HPDE6-E6E7 (cell line): ENCODE data around the gene MACROD2.

Source experiments
- DNase-seq: peaks from one replicate; pipeline ENCODE4 v3.0.0; 2011; ENCODE audit warnings: missing footprints; ENCODE audit errors: extremely low spot score

The MACROD2 gene

DNA sequence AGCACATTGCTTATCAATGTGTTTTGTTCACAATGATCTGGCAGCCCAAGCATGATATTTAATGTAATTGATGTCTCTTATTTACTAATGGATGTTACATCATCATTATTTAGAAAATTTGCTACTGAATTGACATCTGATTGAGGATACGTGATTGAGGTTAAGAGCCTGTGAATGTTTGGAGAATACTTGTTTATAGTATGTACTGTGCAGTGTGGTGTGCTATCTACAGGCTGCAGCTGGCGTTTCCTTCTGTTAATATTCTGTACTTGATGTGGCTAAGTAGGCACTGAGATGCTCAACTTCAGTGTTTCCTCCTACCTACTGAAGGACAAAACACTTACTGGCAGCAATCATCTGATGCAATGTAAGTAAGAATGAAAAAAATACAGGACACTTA is 1051.7 kb downstream of the MACROD2 start:
- no peak for DNase-seq

DNA sequence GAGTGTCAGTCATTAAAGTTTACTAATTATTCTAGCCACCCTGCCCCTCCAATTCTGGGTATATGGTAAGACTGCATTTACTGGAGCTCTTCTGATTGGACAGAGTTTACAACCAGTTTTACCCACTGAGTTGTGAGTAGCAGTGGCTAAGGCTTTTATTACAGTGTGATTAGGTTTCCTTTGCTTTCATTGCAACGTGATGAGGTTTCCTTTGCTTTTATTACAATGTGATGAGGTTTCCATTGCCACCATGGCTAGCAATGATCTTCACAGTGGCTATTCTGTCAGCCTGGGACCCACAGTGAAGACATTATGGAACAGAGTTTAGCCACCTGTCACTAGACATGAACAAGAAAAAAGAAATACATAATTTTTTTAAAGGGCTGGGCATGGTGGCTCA is 1052.3 kb downstream of the MACROD2 start:
- DNase-seq, result no peak

DNA sequence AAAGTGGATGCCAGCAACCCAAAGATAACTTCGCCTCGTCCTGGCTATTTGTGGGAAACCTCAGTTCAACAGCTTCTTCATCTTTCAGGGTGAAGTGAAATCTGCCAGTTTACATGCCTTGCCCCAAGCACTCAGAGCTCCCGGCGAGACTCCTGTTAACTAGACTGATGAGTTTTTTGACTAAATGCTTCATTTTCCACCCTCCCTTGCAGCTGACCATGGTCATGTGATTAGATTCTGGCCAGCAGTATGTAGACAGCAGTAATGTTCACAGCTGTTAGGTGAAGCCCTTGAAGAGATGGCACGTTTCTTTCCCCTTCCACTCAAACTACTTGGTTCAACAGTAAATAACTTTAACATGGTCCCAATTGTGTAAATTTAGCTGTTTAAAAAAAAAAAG is 1060.9 kb downstream of the MACROD2 start:
- no peak for DNase-seq

DNA sequence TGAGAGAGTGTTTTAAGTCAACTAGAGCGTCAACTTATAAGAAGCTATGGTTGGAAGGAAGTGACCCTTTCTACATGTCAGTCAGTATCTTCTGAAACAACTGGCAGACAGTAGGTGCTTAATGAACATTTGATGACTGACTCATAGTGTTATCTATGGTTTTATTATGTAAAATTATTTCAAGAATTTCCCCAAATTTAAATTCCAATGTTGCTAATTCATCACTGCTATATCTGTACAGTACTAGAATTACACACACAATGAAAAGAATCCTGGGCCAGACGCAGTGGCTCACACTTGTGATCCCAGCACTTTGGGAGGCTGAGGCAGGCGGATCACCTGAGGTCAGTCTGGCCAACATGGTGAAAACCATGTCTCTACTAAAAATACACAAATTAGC is 1063.5 kb downstream of the MACROD2 start:
- DNase-seq, result no peak

DNA sequence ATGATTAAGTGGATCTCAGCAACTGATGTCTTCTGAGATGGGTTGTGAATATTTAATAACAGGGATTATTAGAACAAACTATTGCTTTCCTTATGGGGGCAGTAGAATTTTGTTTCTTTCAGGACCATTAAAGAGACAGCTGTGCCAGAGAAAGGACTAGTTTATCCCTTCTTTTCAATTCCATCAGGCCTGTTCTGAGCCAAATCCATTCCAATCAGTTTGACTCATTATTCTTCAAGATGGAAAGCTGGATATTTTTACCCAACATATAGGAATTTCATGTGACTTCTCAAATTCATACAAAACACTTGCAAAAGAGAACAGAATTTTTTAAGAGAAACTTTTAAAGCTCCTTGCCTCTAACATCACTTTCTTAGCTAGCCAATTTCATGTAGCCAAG is 1064.1 kb downstream of the MACROD2 start:
- DNase-seq, result no peak

DNA sequence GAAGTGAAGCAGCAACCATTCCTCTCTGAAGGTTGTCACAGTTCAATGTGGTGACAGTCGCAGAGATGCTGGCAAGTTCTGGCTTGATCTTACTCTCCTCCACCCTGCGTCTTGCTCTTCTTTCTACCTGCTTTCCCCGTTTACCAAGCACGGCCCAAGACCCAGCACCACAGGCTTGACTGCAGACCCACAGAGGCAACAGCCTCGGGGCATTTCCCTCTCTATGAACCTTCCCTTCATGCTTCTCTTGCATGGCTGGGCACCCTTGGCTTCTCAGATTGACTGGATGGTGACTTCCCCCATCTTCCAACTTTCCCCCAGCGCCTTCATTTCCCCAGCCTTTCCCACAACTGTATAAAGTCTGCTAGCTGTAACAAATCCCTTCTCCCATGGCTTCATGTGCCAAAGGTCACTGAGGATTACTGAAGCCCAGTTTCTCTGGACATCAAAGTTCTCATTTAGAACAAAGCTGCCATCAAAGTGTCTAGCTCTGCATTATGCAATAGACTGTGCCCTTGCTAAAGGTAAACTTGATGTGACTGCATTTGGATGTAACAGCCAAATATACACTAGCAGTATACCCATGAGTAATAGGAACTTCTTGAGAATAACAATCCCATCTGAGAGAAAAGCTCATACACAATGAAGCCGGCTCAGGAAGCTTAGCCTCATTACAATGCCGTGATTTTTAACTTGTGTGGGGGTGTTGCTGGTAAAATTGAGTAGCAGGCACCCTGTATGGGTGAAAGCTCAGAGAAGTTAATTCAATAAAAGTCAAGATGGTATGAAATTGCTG is 1065.1 kb downstream of the MACROD2 start:
- no peak for DNase-seq

DNA sequence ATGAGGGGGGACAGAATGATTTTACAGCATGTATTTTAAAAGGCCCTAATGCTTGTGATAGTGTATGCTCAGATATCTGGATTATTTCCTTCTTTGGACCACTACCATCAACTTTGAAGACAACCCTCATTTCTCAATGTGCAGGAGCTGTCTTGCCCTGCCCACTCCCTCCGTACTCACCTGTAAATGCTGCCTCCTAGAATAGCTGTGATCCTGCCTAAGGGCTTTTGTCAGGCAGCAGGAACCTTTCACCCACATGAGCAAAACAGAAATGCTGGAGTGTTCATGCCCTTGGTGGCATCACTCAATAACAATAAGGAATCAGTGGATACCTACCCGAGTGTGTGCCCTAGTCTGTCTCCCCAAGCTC is 1065.7 kb downstream of the MACROD2 start:
- no peak for DNase-seq

DNA sequence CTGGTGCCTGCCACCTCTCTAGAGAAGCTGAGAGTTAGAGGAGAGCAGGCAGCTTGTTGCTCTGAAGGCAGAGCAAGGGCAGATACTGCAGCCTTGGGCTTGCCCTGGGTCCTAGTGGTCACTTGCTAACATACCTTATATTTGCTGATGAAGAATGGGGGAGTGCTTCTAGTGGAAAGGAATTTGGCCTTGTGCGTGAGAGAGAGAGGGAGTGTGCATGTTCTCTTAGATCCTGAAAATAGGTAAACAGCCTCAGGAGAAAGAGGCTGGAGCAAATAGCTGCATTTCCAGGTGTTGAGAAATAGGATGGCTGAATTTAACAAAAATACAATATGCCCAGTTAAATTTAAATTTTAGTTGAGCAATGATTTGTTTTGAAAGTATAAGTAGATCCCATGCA is 1066.6 kb downstream of the MACROD2 start:
- no peak for DNase-seq

DNA sequence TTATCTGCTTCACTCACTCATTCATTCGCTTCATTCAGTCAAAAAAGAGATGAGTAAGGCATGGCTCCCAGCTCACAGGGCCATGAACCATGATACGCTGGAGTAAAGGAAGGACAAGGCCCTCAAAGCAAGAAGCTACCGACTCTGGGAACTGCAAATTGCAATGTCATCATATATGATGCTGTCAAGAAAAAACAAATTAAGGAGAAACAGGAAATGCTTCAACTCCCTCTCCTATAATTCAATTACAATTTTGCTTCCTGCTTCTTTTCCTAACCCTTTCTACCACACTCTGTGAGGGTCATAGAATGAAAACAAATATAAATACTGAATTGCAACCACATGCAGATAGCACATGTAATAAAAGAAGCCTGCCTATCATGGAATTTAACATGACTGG is 1067.8 kb downstream of the MACROD2 start:
- no peak for DNase-seq

DNA sequence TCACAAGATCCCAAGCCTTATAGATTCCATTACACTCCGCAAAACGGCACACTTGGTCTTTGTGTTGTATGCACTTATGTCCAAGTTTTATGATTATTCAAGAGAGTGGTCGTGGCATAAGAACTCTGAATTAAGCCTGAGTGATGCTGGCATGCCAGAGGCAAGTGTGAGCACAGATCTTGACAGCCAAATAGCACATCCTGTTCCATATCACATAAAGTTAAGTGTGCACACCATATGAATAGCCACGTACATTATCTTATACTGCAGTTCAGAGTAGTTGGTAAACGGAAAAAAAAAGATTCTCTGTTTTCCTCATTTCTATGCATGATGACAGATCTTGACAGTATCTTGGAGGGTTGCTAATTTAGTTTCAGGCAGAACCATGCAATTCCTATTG is 1069.4 kb downstream of the MACROD2 start:
- no peak for DNase-seq

DNA sequence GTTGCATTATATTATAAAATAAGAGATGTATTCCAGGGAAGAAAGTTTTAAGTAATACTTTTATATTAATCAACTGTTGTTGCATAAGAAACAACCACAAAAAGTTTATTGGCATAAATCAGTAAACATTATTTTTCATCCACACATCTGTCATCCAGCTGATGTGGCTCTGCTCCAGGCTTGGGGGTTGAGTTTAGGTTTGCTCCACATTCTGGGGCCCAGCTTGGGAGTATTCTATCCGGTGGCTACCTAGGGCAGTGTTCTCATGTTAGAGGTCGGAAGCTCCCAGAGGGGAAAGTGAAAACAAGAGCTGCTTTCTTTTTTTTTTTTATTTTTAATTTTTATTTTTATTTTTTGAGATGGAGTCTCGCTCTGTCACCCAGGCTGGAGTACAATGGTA is 1070.5 kb downstream of the MACROD2 start:
- no peak for DNase-seq

DNA sequence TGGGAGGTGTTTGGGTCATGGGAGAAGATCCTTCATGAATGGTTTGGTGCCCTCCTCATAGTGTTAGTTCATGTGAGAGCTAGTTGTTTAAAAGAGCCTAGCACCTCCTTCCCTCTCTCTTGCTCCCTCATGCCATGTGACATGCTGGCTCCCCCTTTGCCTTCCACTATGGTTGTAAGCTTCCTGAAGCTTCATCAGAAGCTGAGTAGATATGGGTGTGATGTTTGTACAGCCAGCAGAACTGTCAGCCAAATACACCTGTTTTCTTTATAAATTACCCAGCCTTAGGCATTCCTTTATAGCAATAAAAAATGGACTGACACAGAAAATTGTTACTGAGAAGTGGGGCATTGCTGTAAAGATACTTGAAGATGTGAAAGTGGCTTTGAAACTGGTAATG is 1073.2 kb downstream of the MACROD2 start:
- no peak for DNase-seq

DNA sequence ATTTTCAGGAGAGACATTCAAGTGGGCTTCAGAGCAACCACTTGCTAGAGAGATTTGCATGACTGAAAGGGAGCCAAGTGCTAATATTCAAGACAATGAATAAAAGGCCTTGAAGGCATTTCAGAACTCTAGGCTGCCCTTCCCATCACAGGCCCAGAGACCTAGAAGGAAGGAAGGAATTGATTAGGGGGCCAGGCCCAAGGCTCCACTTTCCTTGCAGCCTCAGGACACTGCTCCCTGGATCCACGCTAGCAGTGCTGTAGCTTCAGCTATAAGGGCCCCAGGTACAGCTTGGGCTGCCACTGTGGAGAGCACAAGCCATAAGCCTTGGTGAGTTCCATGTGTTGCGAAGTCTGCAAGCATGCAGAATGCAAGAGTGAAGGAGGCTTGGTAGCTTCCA is 1074.0 kb downstream of the MACROD2 start:
- no peak for DNase-seq

DNA sequence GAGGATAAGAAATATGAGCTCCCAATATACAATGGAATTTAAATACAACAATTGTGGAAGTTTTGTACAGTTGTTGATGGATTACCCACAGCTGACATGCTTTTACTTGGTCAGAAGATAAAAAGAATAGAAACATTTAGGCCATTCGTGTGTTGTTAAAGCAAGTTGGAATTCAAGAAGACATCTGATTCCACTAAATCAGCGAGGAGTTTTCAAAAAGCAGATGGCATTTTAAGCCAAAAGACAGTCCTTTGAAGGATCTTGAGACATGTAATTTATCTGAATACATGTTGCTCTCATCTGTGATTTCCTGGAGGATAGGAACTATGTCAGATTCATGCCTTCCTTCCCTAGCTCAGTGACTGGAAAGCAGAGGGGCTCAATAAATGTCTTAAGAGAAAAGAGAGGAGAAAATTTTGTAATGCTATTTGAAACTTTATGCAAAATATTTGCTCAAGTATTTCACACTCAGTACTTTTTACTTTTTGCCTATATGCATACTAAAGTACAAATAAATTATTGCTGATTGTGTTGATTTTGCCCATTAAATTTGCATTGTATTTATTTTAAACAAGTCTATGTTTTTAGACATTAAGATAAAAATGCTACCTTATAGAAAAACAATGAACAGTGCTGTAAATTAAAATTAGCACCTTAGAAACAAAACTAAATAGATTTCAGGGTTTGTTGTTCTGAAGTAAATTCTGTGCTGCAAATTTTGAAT is 1075.9 kb downstream of the MACROD2 start:
- no peak for DNase-seq

DNA sequence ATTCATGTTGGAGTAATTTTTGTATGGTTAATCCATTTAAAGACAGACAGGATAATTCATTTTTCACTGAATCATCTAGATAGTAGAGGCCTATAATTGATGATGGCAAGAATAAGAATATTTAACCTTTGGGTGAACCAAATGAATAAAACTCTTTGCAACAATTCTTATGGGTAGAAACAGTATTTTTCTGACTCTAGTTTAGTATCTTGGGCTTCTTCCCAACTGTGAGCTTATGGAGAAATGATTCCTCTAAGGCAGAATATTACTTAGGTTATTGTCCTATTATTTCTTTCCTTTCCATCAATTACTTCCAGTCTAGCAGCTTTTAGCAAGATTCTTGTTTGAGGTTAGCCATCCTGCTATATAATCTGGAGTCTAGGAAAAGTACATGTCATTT is 1077.0 kb downstream of the MACROD2 start:
- no peak for DNase-seq

DNA sequence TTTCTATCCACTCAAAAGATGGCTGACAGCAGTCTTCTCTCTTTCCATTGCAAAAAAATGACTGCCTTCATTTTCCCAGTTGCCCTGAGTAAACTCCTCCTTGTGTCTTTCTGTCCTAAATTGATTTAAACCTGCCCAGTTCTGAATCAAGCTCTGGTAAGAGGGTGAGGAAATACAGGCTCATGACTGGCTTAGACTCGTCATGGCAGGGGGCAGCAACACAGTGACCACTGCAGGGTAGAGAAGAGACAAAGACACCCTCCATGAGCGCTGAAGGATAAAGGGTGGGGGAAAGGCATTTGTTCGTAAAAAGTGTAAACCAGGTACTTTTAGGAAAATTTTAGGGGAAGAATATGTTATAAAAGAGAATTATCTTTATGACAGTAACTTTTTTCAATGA is 1080.3 kb downstream of the MACROD2 start:
- DNase-seq, result no peak

DNA sequence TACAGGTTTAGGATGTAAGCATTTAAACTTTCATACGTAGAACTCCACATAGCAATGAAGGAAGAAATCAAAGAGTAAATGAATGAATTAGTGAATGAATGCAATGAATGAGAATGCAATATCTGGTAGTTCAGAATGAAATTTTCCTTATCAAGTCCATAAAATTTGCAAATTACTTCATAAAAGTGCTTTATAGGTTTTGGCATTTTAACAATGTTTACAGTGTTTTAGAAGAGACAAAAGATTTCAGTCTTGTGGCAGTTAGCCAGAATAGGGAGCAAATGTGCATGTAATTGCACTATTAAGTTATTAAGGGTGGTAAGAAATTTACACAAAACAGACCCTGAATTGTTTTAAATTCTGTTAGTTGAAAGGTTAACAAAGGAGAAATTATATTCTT is 1081.5 kb downstream of the MACROD2 start:
- no peak for DNase-seq

DNA sequence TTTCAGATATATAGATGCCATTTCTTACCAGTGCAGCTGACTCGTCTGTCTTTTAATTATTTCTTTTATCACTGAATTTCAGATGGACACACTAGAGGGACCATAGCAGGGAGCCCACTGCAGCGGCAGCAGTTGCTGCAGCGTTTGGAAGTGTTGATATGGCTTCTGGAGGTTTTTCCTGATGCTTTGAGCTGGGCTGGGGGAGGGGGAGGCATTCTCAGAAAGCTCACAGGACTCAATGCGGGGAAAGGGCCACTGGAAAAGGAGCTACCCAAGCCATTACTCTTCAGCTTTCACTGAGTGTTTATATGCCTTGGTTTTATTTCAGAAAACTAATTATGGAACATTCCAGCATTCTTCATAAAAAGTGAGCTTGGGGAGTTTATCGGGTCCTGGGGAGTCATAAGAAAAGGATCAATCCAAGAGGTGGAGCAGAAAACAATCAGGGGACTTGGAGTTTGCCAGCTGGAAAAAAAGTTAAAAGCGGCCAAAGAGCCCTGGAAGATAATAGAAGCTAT is 1082.5 kb downstream of the MACROD2 start:
- DNase-seq, result no peak

DNA sequence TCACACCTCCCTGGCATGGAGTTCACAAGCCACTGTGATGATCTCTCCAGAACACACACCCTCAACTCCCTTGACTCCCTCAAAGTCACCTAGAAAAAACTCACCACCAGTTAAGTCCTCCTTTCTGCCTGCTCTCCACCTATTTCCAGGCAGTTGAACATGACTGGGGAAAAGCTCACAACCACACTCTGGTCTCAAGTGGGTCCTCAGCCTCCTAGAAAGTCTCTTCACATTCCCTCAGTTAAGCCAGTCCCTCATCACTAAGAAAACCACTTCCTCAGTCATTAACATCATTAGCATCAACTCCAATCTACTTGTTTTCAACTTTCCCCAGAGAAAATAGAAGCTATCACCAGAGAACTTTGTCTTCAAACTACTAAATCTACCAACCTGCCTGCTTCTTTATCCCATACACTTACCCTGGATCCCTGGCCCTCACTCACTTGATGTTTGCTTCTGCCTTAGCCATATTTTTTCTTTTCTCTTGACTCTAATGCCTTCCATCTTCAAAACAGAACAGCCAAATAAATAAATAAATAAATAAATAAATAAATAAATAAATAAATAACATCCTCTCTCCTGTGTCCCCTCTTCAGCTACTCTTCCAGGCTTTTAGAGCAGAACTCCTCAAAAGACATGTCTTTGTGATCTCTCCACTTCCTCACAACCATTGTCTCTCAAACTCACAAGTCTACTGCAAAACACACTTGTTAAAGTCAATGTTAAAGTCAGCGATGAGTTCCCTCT is 1084.5 kb downstream of the MACROD2 start:
- DNase-seq, result no peak

DNA sequence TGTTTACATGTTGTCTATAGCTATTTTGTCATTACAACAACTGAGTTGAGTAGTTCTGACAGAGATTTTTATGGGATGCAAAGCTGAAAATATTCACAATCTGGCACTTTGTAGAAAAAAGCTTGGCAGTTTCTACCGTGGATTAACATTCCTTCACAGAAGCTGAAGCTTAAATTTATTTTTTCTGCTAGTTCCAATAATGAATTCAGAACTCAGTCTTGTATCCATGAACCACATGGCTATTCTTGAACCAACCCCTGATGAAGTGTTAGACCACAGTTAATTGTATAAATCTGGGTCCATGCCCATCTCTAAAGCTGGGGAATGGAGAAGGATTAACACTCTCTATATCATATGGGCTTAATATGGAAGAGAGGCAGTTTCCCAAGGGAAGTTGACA is 1085.9 kb downstream of the MACROD2 start:
- DNase-seq, result no peak

DNA sequence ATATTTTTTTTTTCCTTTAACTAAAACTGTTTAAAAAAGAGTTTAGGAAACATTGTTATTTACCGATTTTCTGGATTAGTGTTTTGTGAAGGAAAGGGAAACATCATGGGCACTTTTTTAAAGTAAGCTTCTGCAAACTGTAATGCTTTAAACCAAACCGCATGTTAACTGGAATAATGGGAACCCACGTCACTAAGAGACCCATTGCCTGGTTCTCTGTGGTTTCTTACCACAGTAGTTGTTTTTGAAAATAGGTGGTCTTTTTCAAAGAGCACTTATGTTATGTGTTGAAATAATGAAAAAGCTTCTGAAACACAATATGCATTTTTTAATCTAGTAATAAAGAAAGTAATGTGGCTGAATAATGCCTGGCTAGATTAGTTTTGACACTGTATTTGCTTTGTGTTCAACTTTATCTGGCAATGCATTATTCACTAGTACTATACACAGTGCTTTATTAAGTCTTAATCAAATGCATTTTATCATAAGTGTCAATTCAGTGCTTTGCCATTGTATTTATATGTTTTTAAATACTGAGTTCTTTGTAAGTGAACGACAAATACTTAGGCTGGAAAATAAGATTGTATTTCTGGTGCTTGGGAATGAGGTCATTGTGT is 1096.2 kb downstream of the MACROD2 start:
- no peak for DNase-seq

DNA sequence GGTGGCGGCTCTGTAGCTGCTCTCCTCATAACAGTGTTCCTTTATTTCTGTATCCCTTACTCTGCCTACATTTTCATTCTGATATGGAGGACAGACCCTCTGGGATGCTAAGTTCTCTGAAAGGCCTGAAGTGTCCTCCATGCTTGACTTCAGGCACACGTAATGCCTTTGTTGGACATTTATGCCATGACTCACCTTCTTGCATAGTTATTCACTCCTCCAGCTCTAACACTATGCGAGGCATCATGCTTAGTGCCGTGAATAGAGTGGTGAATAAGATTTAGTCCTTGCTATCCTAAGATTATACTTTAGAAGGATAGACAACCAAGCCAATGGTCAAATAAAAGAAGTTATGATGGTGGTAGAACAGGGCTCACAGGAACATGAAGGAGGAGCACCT is 1103.0 kb downstream of the MACROD2 start:
- DNase-seq, result no peak
